ENCODE results near the gene CD180. TPM values are rescaled to one million over a fixed set of nuclear protein-coding genes. Genes with fewer than 3 reads are reported as not detected.

The CD180 gene
- total and polyA plus RNA-seq, 2 experiments from 2014 or later: 0.07 TPM; not detected in 1

- Histone ChIP-seq H3K9me2 (replicated peaks; ENCODE audit: insufficient read depth) (no peaks in the 10 kb centered on the region), H4K20me1 (ENCODE audit: insufficient read depth, poor library complexity, severe bottlenecking) (no peaks in the 10 kb centered on the region), H3K36me3 (replicated peaks; ENCODE audit: insufficient read depth, low read depth) (no peaks in the 10 kb centered on the region), H3K9me3 (ENCODE audit: low read depth) (no peaks in the 10 kb centered on the region), H3K4me1 (ENCODE audit: insufficient read depth) (peaks cover 8% of the 10 kb centered on the region), H3K27ac (no peak overlapping the region), H3K4me2 (peak overlapping the region; percentile 10), H2AFZ (no peak overlapping the region), H3K79me2 (no peaks in the 10 kb centered on the region), H3K4me3 (no peak overlapping the region), H3K27me3 (no peaks in the 10 kb centered on the region)
- no peak for TF ChIP-seq EZH2 (IDR thresholded peaks at IDR 0.05; ENCODE audit: borderline replicate concordance)
- TF ChIP-seq EZH2phosphoT487 (IDR thresholded peaks at IDR 0.05; ENCODE audit: low read depth, severe bottlenecking, unreplicated experiment): no peak
- TF ChIP-seq CTCF (IDR thresholded peaks at IDR 0.05; ENCODE audit: poor library complexity): no peak
- WGBS (ENCODE audit: low lambda C conversion rate, missing lambda C conversion rate): 81% methylated on average over 14 of the region's 14 CpGs
- DNase-seq (ENCODE audit: low spot score): no peak
Observed at GRCh38 chr5:67149057-67149950, 47.3 kb downstream of the CD180 start.

- Histone ChIP-seq H3K9me3 (ENCODE audit: low read depth) (no peaks in the 10 kb centered on the region), H3K27ac (no peak overlapping the region), H4K20me1 (ENCODE audit: insufficient read depth, poor library complexity, severe bottlenecking) (no peaks in the 10 kb centered on the region), H2AFZ (no peak overlapping the region), H3K79me2 (no peaks in the 10 kb centered on the region), H3K36me3 (replicated peaks; ENCODE audit: insufficient read depth, low read depth) (no peaks in the 10 kb centered on the region), H3K9me2 (replicated peaks; ENCODE audit: insufficient read depth) (no peaks in the 10 kb centered on the region), H3K4me2 (no peak overlapping the region), H3K4me1 (ENCODE audit: insufficient read depth) (peaks cover 20% of the 10 kb centered on the region), H3K27me3 (no peaks in the 10 kb centered on the region), H3K4me3 (no peak overlapping the region)
- no peak for DNase-seq (ENCODE audit: low spot score)
- 97% methylated on average over 3 of the region's 3 CpGs for WGBS (ENCODE audit: low lambda C conversion rate, missing lambda C conversion rate)
- TF ChIP-seq EZH2 (IDR thresholded peaks at IDR 0.05; ENCODE audit: borderline replicate concordance) (no peak), EZH2phosphoT487 (IDR thresholded peaks at IDR 0.05; ENCODE audit: low read depth, severe bottlenecking, unreplicated experiment) (no peak), CTCF (IDR thresholded peaks at IDR 0.05; ENCODE audit: poor library complexity) (no peak)
Observed at GRCh38 chr5:67147760-67148159, 48.8 kb downstream of the CD180 start.

DNA sequence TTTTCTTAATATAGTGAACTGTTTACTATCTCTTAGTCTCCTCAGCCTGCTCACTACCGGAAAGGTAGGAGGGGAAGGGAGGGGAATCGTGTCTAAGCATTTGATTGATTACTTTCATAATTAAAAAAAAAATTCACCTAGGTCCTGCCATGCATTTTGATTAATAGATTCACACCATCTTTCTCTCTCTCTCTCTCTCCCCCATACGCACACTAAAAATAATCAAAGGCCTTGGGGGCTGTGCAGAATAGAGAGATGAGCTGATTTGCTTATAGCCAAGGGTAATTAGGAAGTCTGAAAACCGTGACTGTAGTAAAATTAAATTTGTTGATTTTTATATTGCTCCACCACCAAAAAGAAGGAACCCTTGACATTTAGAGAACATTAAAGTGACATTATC, 49.6 kb downstream of the CD180 start:
- Histone ChIP-seq H3K36me3 (replicated peaks; ENCODE audit: insufficient read depth, low read depth) (no peaks in the 10 kb centered on the region), H4K20me1 (ENCODE audit: insufficient read depth, poor library complexity, severe bottlenecking) (no peaks in the 10 kb centered on the region), H3K9me3 (ENCODE audit: low read depth) (no peaks in the 10 kb centered on the region), H2AFZ (no peak overlapping the region), H3K4me2 (no peak overlapping the region), H3K27ac (no peak overlapping the region), H3K4me3 (no peak overlapping the region), H3K27me3 (no peaks in the 10 kb centered on the region), H3K79me2 (no peaks in the 10 kb centered on the region), H3K4me1 (ENCODE audit: insufficient read depth) (peaks cover 21% of the 10 kb centered on the region), H3K9me2 (replicated peaks; ENCODE audit: insufficient read depth) (no peaks in the 10 kb centered on the region)
- no peak for DNase-seq (ENCODE audit: low spot score)
- TF ChIP-seq EZH2 (IDR thresholded peaks at IDR 0.05; ENCODE audit: borderline replicate concordance) (no peak), CTCF (IDR thresholded peaks at IDR 0.05; ENCODE audit: poor library complexity) (no peak), EZH2phosphoT487 (IDR thresholded peaks at IDR 0.05; ENCODE audit: low read depth, severe bottlenecking, unreplicated experiment) (no peak)
- 95% methylated on average over 4 of the region's 4 CpGs for WGBS (ENCODE audit: low lambda C conversion rate, missing lambda C conversion rate)
